CD4-positive, alpha-beta T cell treated with Interleukin-1 beta for 1 hour (primary cell): Measurements from ENCODE around the gene SYCP2.

Experiments
- DNase-seq, 2 donors: peaks; one replicate each; pipeline ENCODE4 v3.0.0-alpha.2; 2020 to 2022

The SYCP2 gene

GRCh38 chr20:59832406-59833363 lies 100.8 kb downstream of the SYCP2 start:
- no peak for DNase-seq

GRCh38 chr20:59831916-59832270 lies 101.5 kb downstream of the SYCP2 start:
- no peak for DNase-seq

GRCh38 chr20:59831024-59831915 lies 102.2 kb downstream of the SYCP2 start:
- DNase-seq: no peak

GRCh38 chr20:59830665-59831023 lies 102.8 kb downstream of the SYCP2 start:
- DNase-seq: no peak

- DNase-seq: no peak
These were observed 103.4 kb downstream of the SYCP2 start for GRCh38 chr20:59829786-59830664.

GRCh38 chr20:59829054-59829785 lies 104.2 kb downstream of the SYCP2 start:
- no peak for DNase-seq

GRCh38 chr20:59828125-59829053 lies 105.0 kb downstream of the SYCP2 start:
- no peak for DNase-seq

- DNase-seq: no peak
These were observed 106.0 kb downstream of the SYCP2 start for GRCh38 chr20:59827138-59828056.

- no peak for DNase-seq
These were observed 107.3 kb downstream of the SYCP2 start for GRCh38 chr20:59825944-59826759.

- DNase-seq: no peak
These were observed 107.9 kb downstream of the SYCP2 start for GRCh38 chr20:59825563-59825920.

GRCh38 chr20:59824711-59825562 lies 108.5 kb downstream of the SYCP2 start:
- DNase-seq: no peak

- no peak for DNase-seq
These were observed 109.8 kb downstream of the SYCP2 start for GRCh38 chr20:59823491-59824259.

GRCh38 chr20:59823030-59823423 lies 110.4 kb downstream of the SYCP2 start:
- no peak for DNase-seq

- DNase-seq: no peak
These were observed 111.0 kb downstream of the SYCP2 start for GRCh38 chr20:59822291-59823029.

GRCh38 chr20:59821788-59822187 lies 111.6 kb downstream of the SYCP2 start:
- DNase-seq: no peak

GRCh38 chr20:59821201-59821600 lies 112.2 kb downstream of the SYCP2 start:
- DNase-seq: no peak
